Activated naive CD4-positive, alpha-beta T cell treated with anti-CD3 and anti-CD28 coated beads for 36 hours (primary cell): ENCODE data around the gene ATN1. TPM values are rescaled to one million over a fixed set of nuclear protein-coding genes. Genes with fewer than 3 reads are reported as not detected.
A peak's percentile ranks its signal among the peaks of the same experiment; 100 is the strongest.

Source experiments
- CTCF ChIA-PET: fragments of 350-600 bp; sonication (Branson Sonifier 250); formaldehyde crosslinking; loops from one replicate; lab custom pipeline; 2021; ENCODE audit warnings: antibody characterized with exemption; lab: Charles Lee
- DNase-seq: peaks from one replicate; pipeline ENCODE4 v3.0.0-alpha.2; 2020
- H3K27ac Mint-ChIP-seq: one replicate; pipeline ENCODE4 v1.8.0; 2021; ENCODE audit warnings: mild to moderate bottlenecking, mixed read lengths
- H3K27me3 Mint-ChIP-seq: one replicate; pipeline ENCODE4 v1.8.0; 2021; ENCODE audit warnings: low read depth, mixed read lengths
- H3K36me3 Mint-ChIP-seq: one replicate; pipeline ENCODE4 v1.8.0; 2021; ENCODE audit warnings: low read depth, mixed read lengths
- H3K4me1 Mint-ChIP-seq: one replicate; pipeline ENCODE4 v1.8.0; 2021; ENCODE audit warnings: low read depth, mixed read lengths
- H3K4me3 Mint-ChIP-seq: one replicate; pipeline ENCODE4 v1.8.0; 2021; ENCODE audit warnings: mild to moderate bottlenecking, moderate library complexity, mixed read lengths
- H3K9me3 Mint-ChIP-seq: one replicate; pipeline ENCODE4 v1.8.0; 2021; ENCODE audit warnings: mixed read lengths
- intact Hi-C: fragments of 100-400 bp; cut with micrococcal nuclease; formaldehyde crosslinking; loops from one replicate; pipeline ENCODE4 v1.15.1; 2023
- total RNA-seq, 2 experiments: library from RNA; stranded (reverse); gene quantifications; one replicate each; pipeline ENCODE4 v1.2.3, GENCODE V29; 2021

ATN1 gene
- total RNA-seq, 2 experiments from 2014 or later: 20.1 to 22.2 TPM

DNA sequence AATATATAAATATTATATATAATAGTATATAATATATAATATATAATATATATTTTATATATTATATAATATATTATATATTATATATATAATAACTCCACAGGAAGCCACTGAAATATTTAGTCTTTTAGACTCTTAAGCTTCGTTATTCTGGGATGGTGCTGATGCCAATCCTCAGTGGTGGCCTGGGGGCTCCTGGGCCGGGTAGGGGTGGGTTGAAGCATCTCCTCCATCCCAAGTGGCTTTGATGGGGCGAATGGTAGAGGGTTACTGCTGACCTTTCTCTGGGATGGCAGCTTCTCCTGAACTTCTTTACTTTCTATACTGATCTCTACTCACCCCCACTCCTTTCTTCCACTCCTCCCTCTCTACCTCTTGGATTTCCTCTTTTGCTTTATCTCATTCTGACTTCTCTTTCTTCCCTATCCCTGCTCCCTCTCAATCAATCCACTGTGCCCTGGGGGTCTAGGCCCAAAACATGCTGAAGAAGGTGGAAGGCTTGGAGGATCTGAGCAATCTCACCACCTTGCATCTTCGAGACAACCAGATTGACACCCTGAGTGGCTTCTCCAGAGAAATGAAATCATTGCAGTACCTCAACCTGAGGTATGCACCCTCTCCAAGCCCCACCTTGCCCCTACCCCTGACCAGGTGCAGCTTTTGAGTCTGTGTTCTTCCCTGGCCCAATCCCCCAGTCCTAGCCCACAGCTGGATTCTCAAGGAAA, 18.2 kb upstream of the ATN1 start:
- Mint-ChIP-seq H3K9me3 (no peaks in the 10 kb centered on the region), H3K27ac (no peak overlapping the region), H3K4me3 (no peak overlapping the region), H3K4me1 (peaks cover 10% of the 10 kb centered on the region), H3K36me3 (no peaks in the 10 kb centered on the region), H3K27me3 (no peaks in the 10 kb centered on the region)
- CTCF ChIA-PET: interaction anchor here (0.8 to 3.8 kb wide), 4 partner anchors 12 to 36 kb away, joined by 3 to 18 read pairs (median 6); partner anchors contain the start of gene SPSB2
- DNase-seq: no peak
- intact Hi-C loops: no loop called here

DNA sequence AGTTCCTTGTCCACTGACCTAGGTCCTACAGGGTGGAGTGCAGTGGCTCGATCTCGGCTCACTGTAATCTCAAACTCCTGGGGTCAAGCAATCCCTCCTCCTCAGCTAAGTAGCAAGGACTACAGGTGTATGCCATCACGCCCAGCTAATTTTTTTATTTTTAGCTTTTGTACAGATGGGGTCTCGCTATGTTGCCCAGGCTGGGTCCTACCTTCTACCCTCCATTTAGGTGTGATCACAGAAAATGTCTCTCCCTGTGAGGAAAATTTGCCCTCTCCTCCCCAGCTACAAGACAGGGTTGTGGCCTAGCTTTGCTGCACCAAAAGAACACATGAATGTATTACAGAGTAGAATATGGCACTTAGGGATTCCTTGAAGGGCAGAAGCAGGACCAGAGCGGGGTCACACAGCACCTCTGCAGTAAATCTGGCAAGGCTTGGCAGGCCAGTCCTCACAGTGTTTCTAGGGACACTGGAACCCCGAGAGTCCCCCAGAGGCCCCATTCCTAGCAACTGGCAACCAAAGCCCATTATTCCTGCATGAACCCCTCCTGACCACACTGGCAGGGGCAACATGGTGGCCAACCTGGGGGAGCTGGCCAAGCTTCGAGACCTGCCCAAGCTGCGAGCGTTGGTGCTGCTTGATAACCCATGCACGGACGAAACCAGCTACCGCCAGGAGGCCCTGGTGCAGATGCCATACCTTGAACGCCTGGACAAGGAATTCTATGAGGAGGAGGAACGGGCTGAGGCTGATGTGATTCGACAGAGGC, 15.4 kb upstream of the ATN1 start:
- CTCF ChIA-PET: interaction anchor here (1.3 to 2.4 kb wide), 3 partner anchors 12 to 40 kb away, joined by 3 to 9 read pairs (median 7); no protein-coding TSS in a partner anchor
- H3K27ac Mint-ChIP-seq: no peak overlapping the region

DNA sequence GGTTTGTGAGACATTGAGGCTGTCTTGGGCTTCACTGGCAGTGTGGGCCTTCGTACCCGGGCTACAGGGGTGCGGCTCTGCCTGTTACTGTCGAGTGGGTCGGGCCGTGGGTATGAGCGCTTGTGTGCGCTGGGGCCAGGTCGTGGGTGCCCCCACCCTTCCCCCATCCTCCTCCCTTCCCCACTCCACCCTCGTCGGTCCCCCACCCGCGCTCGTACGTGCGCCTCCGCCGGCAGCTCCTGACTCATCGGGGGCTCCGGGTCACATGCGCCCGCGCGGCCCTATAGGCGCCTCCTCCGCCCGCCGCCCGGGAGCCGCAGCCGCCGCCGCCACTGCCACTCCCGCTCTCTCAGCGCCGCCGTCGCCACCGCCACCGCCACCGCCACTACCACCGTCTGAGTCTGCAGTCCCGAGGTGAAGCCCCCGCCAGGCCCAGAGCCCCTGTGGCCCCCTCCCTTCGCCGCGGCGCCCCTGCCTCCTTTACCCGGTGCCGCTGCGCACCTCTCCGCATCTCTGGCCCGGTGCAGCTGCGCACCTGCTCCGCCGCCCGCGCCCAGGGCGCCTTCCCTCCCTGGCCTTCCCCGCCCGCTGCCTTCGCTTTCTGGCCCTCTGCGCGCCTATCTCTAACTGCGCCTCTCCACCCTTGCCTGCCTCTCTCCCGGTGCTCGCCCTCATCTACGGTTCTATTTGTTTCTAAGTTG, 13.4 kb upstream of the ATN1 start, which contains the start of gene ENO2:
Gene ENO2, plus strand, starts transcription at position 335 of the 701 bp plus-strand sequence. CDS start 1,253 bp downstream, outside the sequence.
- DNase-seq: peak; percentile 86

More for the DNA sequence above, 15.4 kb upstream of the ATN1 start:
- Mint-ChIP-seq H3K4me3 (peak overlapping the region; percentile 89), H3K4me1 (peaks cover 33% of the 10 kb centered on the region), H3K27me3 (no peaks in the 10 kb centered on the region), H3K36me3 (peaks cover 6% of the 10 kb centered on the region), H3K9me3 (no peaks in the 10 kb centered on the region)
- DNase-seq: no peak
- intact Hi-C loops: no loop called here

DNA sequence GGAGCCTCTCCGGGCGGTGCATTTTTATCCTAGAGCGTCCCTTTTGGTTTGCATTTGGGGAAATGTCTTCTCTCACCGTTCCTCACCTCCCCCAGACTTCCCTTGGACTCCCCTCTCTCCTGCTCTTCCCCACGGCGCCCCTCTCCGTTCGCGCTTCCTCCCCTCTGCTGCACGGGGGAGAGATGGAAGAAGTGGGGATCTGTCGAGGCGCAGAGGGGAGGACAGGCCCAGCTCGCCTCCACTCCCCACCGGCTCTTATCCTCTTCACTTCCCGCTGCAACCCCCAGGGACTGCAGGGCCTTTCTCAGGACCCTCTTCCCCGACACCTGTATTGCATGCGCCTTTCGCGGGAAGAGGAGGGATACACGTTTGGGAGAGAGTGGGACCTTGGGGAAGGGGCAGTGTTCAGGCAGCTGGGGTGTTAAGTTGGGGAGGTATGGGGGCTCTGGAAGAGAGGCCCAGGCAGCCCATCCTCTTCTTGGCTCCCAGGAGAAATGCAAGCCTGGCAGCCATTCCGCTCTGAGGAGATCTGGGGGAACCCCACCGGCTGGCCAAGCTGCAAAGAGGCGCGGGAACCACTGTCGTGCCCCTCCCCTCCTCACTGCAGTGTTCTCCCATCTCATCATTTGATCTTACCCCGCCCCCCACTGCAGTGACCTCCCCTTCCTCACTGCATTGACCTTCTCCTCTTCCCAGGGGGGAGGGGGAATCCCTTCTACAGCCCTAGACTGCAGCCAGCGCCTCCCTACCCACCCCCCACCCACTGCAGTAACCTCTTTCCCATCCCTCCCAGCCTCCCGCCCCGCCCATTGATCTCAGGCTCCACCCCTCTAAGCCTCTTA, 12.6 kb upstream of the ATN1 start:
- Mint-ChIP-seq H3K4me3 (peak overlapping the region; percentile 89), H3K36me3 (peaks cover 23% of the 10 kb centered on the region), H3K27ac (peak overlapping the region; percentile 71), H3K4me1 (peaks cover 36% of the 10 kb centered on the region), H3K27me3 (no peaks in the 10 kb centered on the region), H3K9me3 (no peaks in the 10 kb centered on the region)
- CTCF ChIA-PET: interaction anchor here (1.4 kb wide), 2 partner anchors 42 to 50 kb away, joined by 3 to 4 read pairs; partner anchors contain the start of gene SPSB2
- peak; percentile 51 for DNase-seq
- intact Hi-C loops: loop anchor here (1.0 kb wide), 3 partner anchors 11 to 42 kb away; partner anchors contain the start of genes LRRC23 and SPSB2

More for the DNA sequence above, 13.4 kb upstream of the ATN1 start, which contains the start of gene ENO2:
- peak within 1 kb of the TSS; percentile 71 for H3K27ac Mint-ChIP-seq
- H3K36me3 Mint-ChIP-seq: peaks cover 15% of the 10 kb centered on the region
- no peaks in the 10 kb centered on the region for H3K27me3 Mint-ChIP-seq
- CTCF ChIA-PET: interaction anchor here (0.6 to 2.0 kb wide), 5 partner anchors 17 to 50 kb away, joined by 3 to 7 read pairs (median 3); partner anchors contain the start of genes C12orf57, RNU7-1 and SPSB2
- peaks cover 35% of the 10 kb centered on the region for H3K4me1 Mint-ChIP-seq
- H3K9me3 Mint-ChIP-seq: no peaks in the 10 kb centered on the region
- intact Hi-C loops: loop anchor here (1.0 kb wide), 3 partner anchors 10 to 41 kb away; partner anchors contain the start of genes LRRC23 and SPSB2
- H3K4me3 Mint-ChIP-seq: peak within 1 kb of the TSS; percentile 89

DNA sequence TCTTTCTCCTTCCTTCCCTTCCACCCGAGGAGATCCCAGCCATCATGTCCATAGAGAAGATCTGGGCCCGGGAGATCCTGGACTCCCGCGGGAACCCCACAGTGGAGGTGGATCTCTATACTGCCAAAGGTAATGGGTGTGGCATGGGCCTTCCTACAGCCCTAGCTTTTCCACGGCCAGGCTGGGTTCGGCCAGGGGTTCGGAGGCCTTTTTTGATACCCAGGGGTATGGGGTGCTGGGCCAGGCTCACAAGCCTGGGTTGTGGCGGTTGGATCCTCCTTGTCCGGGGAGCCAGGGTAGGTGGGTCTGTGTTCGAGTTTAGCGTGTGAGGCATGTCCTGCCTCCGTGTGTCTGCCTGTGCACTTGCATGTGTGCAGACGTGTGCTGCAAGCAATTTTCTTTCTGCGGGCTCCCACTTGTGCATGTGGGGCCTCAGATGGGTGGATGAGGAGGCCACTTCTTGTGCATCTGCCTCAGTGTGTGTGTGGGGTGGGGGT, 11.9 kb upstream of the ATN1 start:
- Mint-ChIP-seq H3K4me1 (peaks cover 36% of the 10 kb centered on the region), H3K36me3 (peaks cover 23% of the 10 kb centered on the region), H3K9me3 (no peaks in the 10 kb centered on the region), H3K27ac (peak overlapping the region; percentile 21), H3K27me3 (no peaks in the 10 kb centered on the region), H3K4me3 (peak overlapping the region; percentile 89)
- intact Hi-C loops: no loop called here
- CTCF ChIA-PET: interaction anchor here (0.8 to 1.4 kb wide), 3 partner anchors 22 to 49 kb away, joined by 3 to 4 read pairs (median 4); partner anchors contain the start of gene SPSB2
- no peak for DNase-seq

DNA sequence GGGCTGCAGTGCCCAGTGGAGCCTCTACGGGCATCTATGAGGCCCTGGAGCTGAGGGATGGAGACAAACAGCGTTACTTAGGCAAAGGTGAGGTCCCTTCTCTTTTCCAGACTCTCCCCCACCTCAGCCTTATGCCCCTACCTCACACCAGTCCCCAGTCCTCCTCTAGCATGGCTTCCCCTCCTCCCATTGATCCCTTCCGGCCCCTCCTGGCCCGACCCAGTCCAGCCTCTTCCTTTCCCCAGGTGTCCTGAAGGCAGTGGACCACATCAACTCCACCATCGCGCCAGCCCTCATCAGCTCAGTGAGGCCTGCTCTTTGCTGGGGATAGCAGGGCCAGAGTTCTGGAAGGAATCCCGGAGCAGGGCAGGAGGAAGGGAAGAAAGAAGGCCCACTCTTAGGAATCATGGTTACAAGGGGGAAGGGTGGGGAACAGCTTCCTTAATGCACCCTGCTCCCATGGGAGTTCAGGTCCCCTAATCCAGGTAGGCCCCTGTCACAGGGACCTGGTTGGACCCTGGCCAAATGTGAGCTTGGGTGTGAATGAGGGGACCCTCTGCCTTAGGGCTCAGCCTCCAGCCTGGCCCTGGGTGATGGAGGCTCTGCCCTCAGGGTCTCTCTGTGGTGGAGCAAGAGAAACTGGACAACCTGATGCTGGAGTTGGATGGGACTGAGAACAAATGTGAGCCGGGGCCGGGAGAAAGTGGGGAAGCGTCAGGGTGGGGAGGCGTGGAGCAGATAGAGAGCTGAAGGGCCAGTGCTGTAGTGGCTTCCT, 11.1 kb upstream of the ATN1 start:
- Mint-ChIP-seq H3K4me3 (peak overlapping the region; percentile 89), H3K9me3 (no peaks in the 10 kb centered on the region), H3K27me3 (no peaks in the 10 kb centered on the region), H3K27ac (peak overlapping the region; percentile 43), H3K36me3 (peaks cover 25% of the 10 kb centered on the region), H3K4me1 (peaks cover 36% of the 10 kb centered on the region)
- intact Hi-C loops: no loop called here
- DNase-seq: no peak
- CTCF ChIA-PET: interaction anchor here (0.6 to 0.9 kb wide), 3 partner anchors 21 to 58 kb away, joined by 3 to 7 read pairs (median 4); no protein-coding TSS in a partner anchor

DNA sequence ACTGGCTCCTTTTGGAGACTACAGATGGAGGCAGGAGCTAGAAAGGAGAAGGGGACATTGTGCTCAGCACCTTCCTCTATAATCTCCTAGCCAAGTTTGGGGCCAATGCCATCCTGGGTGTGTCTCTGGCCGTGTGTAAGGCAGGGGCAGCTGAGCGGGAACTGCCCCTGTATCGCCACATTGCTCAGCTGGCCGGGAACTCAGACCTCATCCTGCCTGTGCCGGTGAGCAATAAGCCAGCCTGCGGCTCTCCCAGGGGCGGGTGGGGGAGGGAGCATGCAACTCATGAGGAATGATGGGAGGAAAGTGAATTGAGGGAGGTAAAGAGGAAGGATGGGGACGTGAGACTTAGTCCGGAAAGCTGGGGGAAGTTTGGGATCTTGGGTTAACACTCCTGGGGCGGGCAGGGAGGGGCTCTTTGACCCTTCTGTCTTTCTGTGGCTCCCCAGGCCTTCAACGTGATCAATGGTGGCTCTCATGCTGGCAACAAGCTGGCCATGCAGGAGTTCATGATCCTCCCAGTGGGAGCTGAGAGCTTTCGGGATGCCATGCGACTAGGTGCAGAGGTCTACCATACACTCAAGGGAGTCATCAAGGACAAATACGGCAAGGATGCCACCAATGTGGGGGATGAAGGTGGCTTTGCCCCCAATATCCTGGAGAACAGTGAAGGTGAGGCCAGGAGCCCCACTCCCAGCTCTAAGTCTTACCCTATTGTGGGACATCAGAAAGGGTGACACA, 10.1 kb upstream of the ATN1 start:
- Mint-ChIP-seq H3K4me3 (no peak overlapping the region), H3K4me1 (peaks cover 36% of the 10 kb centered on the region), H3K36me3 (peaks cover 26% of the 10 kb centered on the region), H3K27ac (no peak overlapping the region), H3K27me3 (no peaks in the 10 kb centered on the region), H3K9me3 (no peaks in the 10 kb centered on the region)
- CTCF ChIA-PET: interaction anchor here (0.6 to 0.9 kb wide), 2 partner anchors 26 to 236 kb away, joined by 3 read pairs; no protein-coding TSS in a partner anchor
- intact Hi-C loops: no loop called here
- DNase-seq: no peak

DNA sequence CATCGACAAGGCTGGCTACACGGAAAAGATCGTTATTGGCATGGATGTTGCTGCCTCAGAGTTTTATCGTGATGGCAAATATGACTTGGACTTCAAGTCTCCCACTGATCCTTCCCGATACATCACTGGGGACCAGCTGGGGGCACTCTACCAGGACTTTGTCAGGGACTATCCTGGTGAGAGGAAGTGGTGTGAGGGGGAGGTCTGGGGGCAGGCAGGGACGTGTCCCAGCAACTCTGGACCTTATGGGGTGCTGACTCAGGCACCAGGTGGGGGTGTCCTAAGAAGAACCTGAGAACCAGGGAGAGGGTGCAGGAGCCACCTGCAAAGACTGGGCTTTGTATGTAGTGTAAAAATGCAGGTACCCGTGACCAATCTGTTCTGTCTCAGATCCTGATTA, 8.2 kb upstream of the ATN1 start:
- DNase-seq: no peak
- Mint-ChIP-seq H3K27me3 (no peaks in the 10 kb centered on the region), H3K27ac (peak overlapping the region; percentile 60), H3K36me3 (peaks cover 26% of the 10 kb centered on the region), H3K9me3 (no peaks in the 10 kb centered on the region), H3K4me1 (peaks cover 31% of the 10 kb centered on the region), H3K4me3 (no peak overlapping the region)
- intact Hi-C loops: no loop called here
- CTCF ChIA-PET: interaction anchor here (0.5 to 1.5 kb wide), 2 partner anchors 18 to 872 kb away, joined by 3 to 4 read pairs; no protein-coding TSS in a partner anchor

DNA sequence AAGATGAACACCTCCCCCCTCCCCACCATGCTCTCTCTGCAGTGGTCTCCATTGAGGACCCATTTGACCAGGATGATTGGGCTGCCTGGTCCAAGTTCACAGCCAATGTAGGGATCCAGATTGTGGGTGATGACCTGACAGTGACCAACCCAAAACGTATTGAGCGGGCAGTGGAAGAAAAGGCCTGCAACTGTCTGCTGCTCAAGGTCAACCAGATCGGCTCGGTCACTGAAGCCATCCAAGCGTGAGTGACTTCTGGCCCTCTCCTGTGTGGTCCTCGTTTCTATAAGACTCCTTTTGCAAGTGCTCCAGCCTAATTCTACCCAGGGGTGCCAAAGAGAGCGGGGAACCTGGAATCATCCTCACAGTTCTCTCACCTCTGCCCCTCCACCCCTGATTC, 6.2 kb upstream of the ATN1 start:
- no peak overlapping the region for H3K27ac Mint-ChIP-seq
- DNase-seq: no peak
- CTCF ChIA-PET: interaction anchor here (0.6 to 1.1 kb wide), 4 partner anchors 15 to 170 kb away, joined by 3 read pairs; partner anchors contain the start of genes C12orf57 and RNU7-1
- H3K4me1 Mint-ChIP-seq: peaks cover 26% of the 10 kb centered on the region
- H3K36me3 Mint-ChIP-seq: peaks cover 25% of the 10 kb centered on the region
- H3K9me3 Mint-ChIP-seq: no peaks in the 10 kb centered on the region
- no peak overlapping the region for H3K4me3 Mint-ChIP-seq
- intact Hi-C loops: loop anchor here (10.0 kb wide), 1 partner anchor 713 kb away; no protein-coding TSS in a partner anchor
- H3K27me3 Mint-ChIP-seq: no peaks in the 10 kb centered on the region
